Epithelial cell of esophagus (primary cell): ENCODE measurements around the gene ATP6V1F.

Experiments used
- DNase-seq: peaks from one replicate; pipeline ENCODE4 v3.0.0; 2010; ENCODE audit warnings: low read depth
- H3K4me3 ChIP-seq: 2 replicates; pipeline ENCODE4 v1.5.1; 2011; ENCODE audit warnings: mild to moderate bottlenecking, low read length, control low read depth
- CTCF ChIP-seq: IDR thresholded peaks from 2 replicates; pipeline ENCODE4 v1.5.1; 2011; ENCODE audit warnings: low read depth, mild to moderate bottlenecking, low read length, control low read depth, inconsistent platforms; ENCODE audit not compliant: insufficient read depth; ENCODE audit errors: missing control alignments

The ATP6V1F gene

GRCh38 chr7:128865303-128865702 is 2.6 kb downstream of the ATP6V1F start:
- H3K4me3 ChIP-seq = no peak overlapping the region
- no peak for TF ChIP-seq CTCF
- DNase-seq = no peak

GRCh38 chr7:128865996-128866877 is 3.6 kb downstream of the ATP6V1F start:
- H3K4me3 ChIP-seq = no peak overlapping the region

GRCh38 chr7:128867241-128867640 is 4.6 kb downstream of the ATP6V1F start:
- no peak overlapping the region for H3K4me3 ChIP-seq
- no peak for TF ChIP-seq CTCF
- peak; percentile 73 for DNase-seq

More at GRCh38 chr7:128865996-128866877, 3.6 kb downstream of the ATP6V1F start:
- no peak for TF ChIP-seq CTCF
- DNase-seq = no peak

- peak; percentile 89 for DNase-seq
- TF ChIP-seq CTCF = no peak
- no peak overlapping the region for H3K4me3 ChIP-seq
These were observed 5.4 kb downstream of the ATP6V1F start for GRCh38 chr7:128867842-128868623.

- no peak for DNase-seq
- TF ChIP-seq CTCF = no peak
- peak overlapping the region; percentile 11 for H3K4me3 ChIP-seq
These were observed 6.0 kb downstream of the ATP6V1F start for GRCh38 chr7:128868624-128869137.

GRCh38 chr7:128869138-128869943 is 6.7 kb downstream of the ATP6V1F start:
- no peak for TF ChIP-seq CTCF
- H3K4me3 ChIP-seq = peak overlapping the region; percentile 47
- DNase-seq = peak; percentile 60
